Uterus (tissue), 4 donors: ENCODE results near the gene TOR1A. TPM values are rescaled to one million over a fixed set of nuclear protein-coding genes. Genes with fewer than 3 reads are reported as not detected.

ENCODE experiments used
- DNase-seq, 2 donors: peaks; one replicate each; pipeline ENCODE4 v3.0.0-alpha.2; 2019 to 2020
- H3K27ac ChIP-seq, 2 donors: fragments of 200-600 bp; sonication (generic); 1 replicate in 1 of 2; 2 replicates in 1 of 2; pipeline ENCODE4 v1.5.1; 2016 to 2018
- H3K27me3 ChIP-seq, 2 donors: fragments of 200-600 bp; sonication (generic); one replicate each; pipeline ENCODE4 v1.5.1; 2018 to 2019; ENCODE audit warnings: control low read depth in 1 of 2
- H3K36me3 ChIP-seq, 2 donors: fragments of 200-600 bp; sonication (generic); one replicate each; pipeline ENCODE4 v1.5.1; 2019; ENCODE audit warnings: control low read depth in 1 of 2
- H3K4me1 ChIP-seq, 2 donors: fragments of 200-600 bp; sonication (generic); one replicate each; pipeline ENCODE4 v1.5.1; 2018 to 2019; ENCODE audit warnings: control low read depth in 1 of 2
- H3K4me3 ChIP-seq, 2 donors: fragments of 200-600 bp; sonication (generic); 1 replicate in 1 of 2; 2 replicates in 1 of 2; pipeline ENCODE4 v1.5.1; 2018 to 2019; ENCODE audit warnings: mild to moderate bottlenecking in 1 of 2
- H3K9me3 ChIP-seq, 2 donors: fragments of 200-600 bp; sonication (generic); one replicate each; pipeline ENCODE4 v1.5.1; 2019; ENCODE audit warnings: control low read depth in 1 of 2
- CTCF ChIP-seq, 4 experiments: fragments of 200-600 bp in 2 of 4; fragments of 450-650 bp in 2 of 4; sonication (generic) in 2 of 4; IDR thresholded peaks; one replicate each; pipeline ENCODE4 v1.5.1; 2016 to 2019; ENCODE audit warnings: antibody characterized with exemption in 4 of 4, mild to moderate bottlenecking in 2 of 4, moderate library complexity in 1 of 4
- POLR2A ChIP-seq, 2 donors: fragments of 450-650 bp; IDR thresholded peaks; one replicate each; pipeline ENCODE4 v1.6.1; 2016; ENCODE audit warnings: antibody characterized with exemption in 2 of 2, mild to moderate bottlenecking in 1 of 2, moderate library complexity in 1 of 2
- intact Hi-C: fragments of 100-400 bp; cut with DNase I; formaldehyde crosslinking; loops from one replicate; pipeline ENCODE4 v1.15.1; 2023; ENCODE audit warnings: low total_unique reads
- total RNA-seq, 4 donors: library from RNA; depleted of rRNA in 3 of 4; stranded (reverse); fragments of >200 nt in 3 of 4; gene quantifications; one replicate each; pipeline versions ENCODE4 v1.1.0 to v1.2.4, GENCODE V29; 2014 to 2023
- donor health status: DM: yes; HTN: yes; CAD: no.

TOR1A gene
- total RNA-seq, 4 donors from 2014 or later: 13.1 to 40.3 (median 33.0) TPM

DNA sequence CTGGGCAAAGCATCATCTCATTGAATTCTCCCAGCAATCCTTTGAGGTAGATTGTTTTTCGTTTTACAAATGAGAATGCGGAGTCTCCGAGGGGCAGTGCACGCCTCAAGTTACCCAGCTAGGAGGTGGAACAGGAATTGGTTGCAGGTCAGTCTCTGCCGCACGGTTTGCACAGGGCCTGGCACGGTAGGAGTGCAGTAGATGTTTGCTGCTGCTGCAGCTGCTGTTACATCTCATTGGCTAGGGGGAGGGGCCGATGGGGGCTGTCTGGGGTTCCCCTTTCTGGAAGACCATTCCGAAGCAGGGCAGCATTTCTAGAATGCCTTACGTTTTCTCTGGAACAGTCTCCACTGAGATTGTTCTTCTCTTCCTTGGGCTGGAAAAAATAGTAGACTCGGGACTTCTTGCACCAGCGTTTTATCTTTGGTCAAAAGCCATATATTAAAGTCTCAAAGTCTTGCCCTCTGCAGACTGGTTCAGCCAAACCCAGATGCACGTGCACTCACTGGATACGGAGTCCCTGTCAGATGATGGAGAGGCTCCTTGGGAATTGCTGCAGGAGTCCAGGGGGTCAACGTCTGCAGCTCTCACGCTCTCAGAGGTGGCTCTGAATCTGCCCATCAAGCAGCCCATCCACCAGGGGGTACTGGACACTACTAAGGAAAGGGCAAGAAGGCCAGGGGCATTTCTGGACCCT, 12.5 kb upstream of the TOR1A start:
- H3K27me3 ChIP-seq: no peaks in the 10 kb centered on the region
- intact Hi-C loops: no loop called here
- no peak for DNase-seq
- no peaks in the 10 kb centered on the region for H3K36me3 ChIP-seq
- peak overlapping the region; percentile 93 to 94 for H3K4me3 ChIP-seq
- no peaks in the 10 kb centered on the region for H3K9me3 ChIP-seq
- H3K4me1 ChIP-seq: peaks cover 8 to 14% of the 10 kb centered on the region in 2 donors
- H3K27ac ChIP-seq: peak overlapping the region; percentile 82 to 93
- TF ChIP-seq POLR2A (IDR thresholded peaks at IDR 0.05) (no peak), CTCF (IDR thresholded peaks at IDR 0.05) (no peak)

DNA sequence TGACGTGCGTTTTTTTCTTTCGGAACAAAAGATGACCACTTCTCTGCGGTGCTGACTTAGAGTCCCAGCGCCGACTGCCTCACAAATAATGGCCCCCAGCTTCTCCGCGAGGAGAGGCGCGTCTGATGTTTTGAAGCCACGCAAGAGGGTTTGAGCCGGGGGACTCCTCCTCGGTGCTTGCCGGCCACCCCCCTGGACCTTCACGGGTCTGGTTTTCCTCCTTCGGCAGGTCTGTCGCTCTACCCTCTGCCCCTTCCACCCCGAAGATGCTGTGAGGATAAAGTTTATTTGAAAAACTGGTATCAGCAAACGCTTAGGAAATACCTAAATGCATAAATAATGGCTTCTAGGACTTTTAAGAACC, 11.9 kb upstream of the TOR1A start:
- Histone ChIP-seq H3K27me3 (no peaks in the 10 kb centered on the region), H3K9me3 (no peaks in the 10 kb centered on the region), H3K4me1 (peaks cover 8 to 14% of the 10 kb centered on the region in 2 donors), H3K36me3 (no peaks in the 10 kb centered on the region), H3K4me3 (peak overlapping the region; percentile 93 to 94), H3K27ac (peak overlapping the region; percentile 82 to 93)
- no peak for DNase-seq
- TF ChIP-seq POLR2A (IDR thresholded peaks at IDR 0.05): no peak
- peak in 1 of 4 experiments; percentile 9 for TF ChIP-seq CTCF (IDR thresholded peaks at IDR 0.05)
- intact Hi-C loops: no loop called here

DNA sequence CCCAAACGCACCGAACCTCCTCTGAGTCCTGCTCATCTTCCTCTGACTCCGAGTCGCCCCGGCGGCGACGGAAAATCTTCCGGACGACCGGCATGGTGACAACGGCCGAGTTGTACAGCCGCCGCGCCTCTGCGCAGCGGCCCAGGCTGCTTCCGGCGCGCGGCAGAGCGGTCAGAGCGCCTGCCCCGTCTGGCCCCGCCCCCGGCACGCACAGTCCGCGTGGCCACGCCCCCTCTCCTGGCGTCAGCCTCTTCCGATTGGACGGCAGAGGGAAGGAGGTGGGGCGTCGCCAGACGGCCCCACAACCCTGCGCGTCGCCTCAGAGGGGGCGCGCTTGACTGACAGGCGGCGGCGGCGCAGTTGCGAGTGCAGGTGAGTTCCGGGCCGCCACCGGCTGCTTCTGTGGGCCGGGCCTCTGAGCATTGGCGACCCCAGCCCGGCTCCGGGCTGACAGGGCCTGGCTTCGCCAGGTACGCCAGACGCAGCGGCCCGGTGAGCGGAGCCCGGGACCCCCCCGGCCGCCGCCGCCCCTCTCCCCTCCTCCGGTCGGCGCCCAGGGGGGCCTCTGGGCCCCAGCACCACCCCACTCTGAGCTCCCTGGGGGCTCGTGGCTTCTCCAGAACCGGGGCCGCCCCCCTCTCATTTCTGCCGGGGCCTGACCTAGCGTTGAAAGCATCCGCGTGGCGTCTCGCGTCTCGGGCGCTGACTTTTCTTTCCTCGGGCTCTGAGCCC, 11.4 kb upstream of the TOR1A start, which contains the start of the genes C9orf78 and USP20:
Gene C9orf78, minus strand, starts transcription at position 148 of the 732 bp plus-strand sequence. Its CDS starts 54 bp downstream, at position 94.
Gene USP20, plus strand, starts transcription at position 331 of the 732 bp plus-strand sequence. CDS start 17,098 bp downstream, outside the sequence.
- intact Hi-C loops: no loop called here
- peak within 1 kb of the TSS; percentile 93 to 94 for H3K4me3 ChIP-seq
- H3K27ac ChIP-seq: peak within 1 kb of the TSS; percentile 82 to 93
- TF ChIP-seq POLR2A (IDR thresholded peaks at IDR 0.05) (peak; percentile 85 to 95), CTCF (IDR thresholded peaks at IDR 0.05) (no peak)
- peak; percentile 94 to 97 for DNase-seq
- no peaks in the 10 kb centered on the region for H3K27me3 ChIP-seq
- no peaks in the 10 kb centered on the region for H3K36me3 ChIP-seq
- H3K4me1 ChIP-seq: peaks cover 8 to 14% of the 10 kb centered on the region in 2 donors
- H3K9me3 ChIP-seq: no peaks in the 10 kb centered on the region

DNA sequence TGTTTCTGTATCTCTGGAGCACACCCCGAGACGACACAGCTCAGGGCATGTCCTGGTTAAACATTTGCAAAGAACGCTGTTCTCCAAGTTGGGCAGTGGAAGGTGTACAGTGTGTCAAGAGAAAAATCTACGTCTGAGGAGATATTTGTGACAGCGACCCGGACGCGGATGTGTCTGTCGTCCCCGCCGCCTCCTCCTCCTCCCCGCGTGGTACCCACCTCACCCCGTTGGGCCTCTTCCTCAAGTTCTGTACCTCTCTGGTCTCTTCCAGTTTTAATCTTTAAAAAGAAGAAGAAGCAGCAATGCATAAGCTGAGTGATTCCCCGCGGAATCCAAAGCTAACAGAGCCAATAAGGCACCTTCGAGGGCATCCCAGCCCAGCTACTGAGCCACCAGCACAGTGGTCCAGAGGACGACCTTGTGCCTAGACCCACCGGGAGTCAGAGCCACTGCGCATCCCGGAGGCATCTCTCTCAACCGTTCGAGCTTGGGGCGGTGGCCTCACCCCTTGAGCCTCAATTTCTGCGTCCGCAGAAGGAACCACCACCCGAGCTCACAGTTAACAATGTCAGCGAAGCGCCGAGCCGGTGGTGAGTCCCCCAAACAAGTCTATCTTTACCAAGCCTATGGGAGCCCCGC, 10.7 kb upstream of the TOR1A start:
- Histone ChIP-seq H3K36me3 (no peaks in the 10 kb centered on the region), H3K9me3 (no peaks in the 10 kb centered on the region), H3K27ac (peak overlapping the region; percentile 82 to 93), H3K4me1 (peaks cover 8 to 10% of the 10 kb centered on the region in 2 donors), H3K27me3 (no peaks in the 10 kb centered on the region), H3K4me3 (peak overlapping the region; percentile 93 to 94)
- intact Hi-C loops: no loop called here
- TF ChIP-seq POLR2A (IDR thresholded peaks at IDR 0.05) (no peak), CTCF (IDR thresholded peaks at IDR 0.05) (no peak)
- no peak for DNase-seq
